Duodenal mucosa (tissue), 2 donors: ENCODE measurements around the gene WEE2.

Experiments used
- H3K27ac ChIP-seq: one replicate; pipeline ENCODE4 v1.7.0; 2013; ENCODE audit warnings: low read depth, low read length
- H3K27me3 ChIP-seq, 2 donors: one replicate each; pipeline ENCODE4 v1.7.0; 2013; ENCODE audit warnings: low read length in 2 of 2, control low read depth in 1 of 2; ENCODE audit not compliant: insufficient read depth in 2 of 2, control insufficient read depth in 1 of 2
- H3K36me3 ChIP-seq, 2 donors: one replicate each; pipeline ENCODE4 v1.7.0; 2013; ENCODE audit warnings: low read length in 2 of 2, control low read depth in 1 of 2; ENCODE audit not compliant: insufficient read depth in 2 of 2, control insufficient read depth in 1 of 2
- H3K4me1 ChIP-seq, 2 donors: one replicate each; pipeline ENCODE4 v1.7.0; 2013; ENCODE audit warnings: low read length in 2 of 2, control low read depth in 1 of 2; ENCODE audit not compliant: insufficient read depth in 2 of 2, control insufficient read depth in 1 of 2
- H3K4me3 ChIP-seq, 2 donors: one replicate each; pipeline ENCODE4 v1.7.0; 2013; ENCODE audit warnings: low read length in 2 of 2, low read depth in 1 of 2
- H3K9ac ChIP-seq, 2 donors: one replicate each; pipeline ENCODE4 v1.7.0; 2013; ENCODE audit warnings: low read length in 2 of 2, low read depth in 1 of 2
- H3K9me3 ChIP-seq, 2 donors: one replicate each; pipeline ENCODE4 v1.7.0; 2013; ENCODE audit warnings: low read length in 2 of 2, control low read depth in 1 of 2; ENCODE audit not compliant: control insufficient read depth in 1 of 2

WEE2 gene

DNA sequence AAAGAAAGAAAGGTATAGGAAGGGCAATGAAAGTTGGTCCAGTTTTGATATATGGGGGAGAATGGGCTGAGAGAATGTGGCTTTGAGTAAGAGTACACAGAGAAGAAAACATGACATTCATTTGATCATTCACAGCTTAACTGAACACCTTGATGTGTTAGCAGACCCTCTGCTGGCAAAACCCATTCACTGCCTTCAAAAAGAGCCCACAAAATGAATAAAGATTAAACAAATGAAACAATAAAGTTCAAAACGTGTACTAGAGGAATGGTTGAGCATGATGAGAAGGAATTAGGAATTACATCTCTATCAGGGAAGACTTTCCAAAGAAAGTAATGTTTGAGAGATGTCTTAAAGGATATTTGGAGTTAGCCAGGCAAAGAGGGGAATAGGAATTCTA, 2.1 kb downstream of the WEE2 start:
- Histone ChIP-seq H3K27me3 (no peaks in the 10 kb centered on the region), H3K4me3 (no peak overlapping the region), H3K36me3 (no peaks in the 10 kb centered on the region), H3K27ac (no peak overlapping the region), H3K4me1 (peaks cover 5 to 11% of the 10 kb centered on the region in 2 donors), H3K9me3 (no peaks in the 10 kb centered on the region), H3K9ac (no peak overlapping the region)

DNA sequence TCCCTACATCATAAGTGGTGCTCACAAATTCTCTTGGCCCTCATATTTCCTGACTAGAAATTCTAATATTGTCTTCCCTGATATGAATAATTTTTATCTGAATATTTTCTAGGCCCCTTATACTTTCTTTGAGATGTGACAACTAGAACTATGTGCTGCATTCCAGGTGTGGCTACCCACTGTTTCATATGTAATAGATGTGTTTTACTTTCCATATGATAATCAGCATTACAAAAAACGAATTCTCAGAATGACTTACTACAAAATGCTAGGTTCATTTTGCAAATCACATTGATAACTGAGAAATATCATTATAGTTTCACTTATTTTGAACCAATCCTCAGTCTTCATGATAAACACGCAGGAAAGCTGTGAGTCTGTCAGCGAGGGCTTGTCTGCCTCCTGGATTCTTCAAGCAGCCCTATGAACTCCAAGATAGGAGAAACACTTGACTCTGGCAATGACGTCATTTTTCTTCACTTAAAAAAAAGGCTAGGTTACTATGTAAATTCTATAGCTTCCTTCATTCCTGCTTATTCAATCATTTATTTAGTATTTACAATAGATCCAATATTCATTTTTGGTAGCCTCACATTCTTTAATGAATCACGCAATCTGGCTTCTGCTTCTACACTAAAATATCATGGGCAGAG, 4.6 kb downstream of the WEE2 start:
- no peaks in the 10 kb centered on the region for H3K36me3 ChIP-seq
- no peaks in the 10 kb centered on the region for H3K9me3 ChIP-seq
- H3K27ac ChIP-seq, result no peak overlapping the region
- H3K27me3 ChIP-seq, result no peaks in the 10 kb centered on the region
- H3K4me1 ChIP-seq, result no peaks in the 10 kb centered on the region
- H3K4me3 ChIP-seq, result no peak overlapping the region
- H3K9ac ChIP-seq, result no peak overlapping the region

DNA sequence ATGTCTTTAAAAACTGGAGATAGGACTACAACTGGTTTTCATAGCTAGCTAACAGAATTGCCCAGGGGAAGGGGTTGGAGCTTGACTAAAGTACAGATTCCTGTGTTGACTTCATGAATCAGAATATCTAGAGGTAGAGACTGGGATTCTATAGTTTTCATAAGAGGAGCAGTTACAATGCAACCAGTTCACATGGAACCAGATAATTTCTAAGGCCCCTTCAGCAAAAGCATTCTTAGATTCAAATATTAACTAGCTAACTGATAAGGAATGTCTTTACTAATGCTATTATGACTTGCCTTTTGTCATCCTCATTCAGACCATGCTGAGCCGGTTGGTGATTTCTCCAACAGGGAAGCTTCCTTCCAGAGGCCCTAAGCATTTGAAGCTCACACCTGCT, 5.7 kb downstream of the WEE2 start:
- H3K9me3 ChIP-seq, result no peaks in the 10 kb centered on the region
- no peak overlapping the region for H3K27ac ChIP-seq
- H3K4me3 ChIP-seq, result no peak overlapping the region
- H3K9ac ChIP-seq, result no peak overlapping the region
- no peaks in the 10 kb centered on the region for H3K36me3 ChIP-seq
- H3K4me1 ChIP-seq, result no peaks in the 10 kb centered on the region
- H3K27me3 ChIP-seq, result no peaks in the 10 kb centered on the region

- H3K27me3 ChIP-seq, result no peaks in the 10 kb centered on the region
- H3K36me3 ChIP-seq, result no peaks in the 10 kb centered on the region
- H3K4me3 ChIP-seq, result no peak overlapping the region
- no peaks in the 10 kb centered on the region for H3K4me1 ChIP-seq
- no peak overlapping the region for H3K27ac ChIP-seq
- no peak overlapping the region for H3K9ac ChIP-seq
- H3K9me3 ChIP-seq, result no peaks in the 10 kb centered on the region
Measured at GRCh38 chr7:141714571-141714970, 6.4 kb downstream of the WEE2 start.

GRCh38 chr7:141715018-141715417, 6.9 kb downstream of the WEE2 start:
- Histone ChIP-seq H3K27me3 (no peaks in the 10 kb centered on the region), H3K4me1 (no peaks in the 10 kb centered on the region), H3K27ac (no peak overlapping the region), H3K9me3 (no peaks in the 10 kb centered on the region), H3K36me3 (no peaks in the 10 kb centered on the region), H3K4me3 (no peak overlapping the region), H3K9ac (no peak overlapping the region)

DNA sequence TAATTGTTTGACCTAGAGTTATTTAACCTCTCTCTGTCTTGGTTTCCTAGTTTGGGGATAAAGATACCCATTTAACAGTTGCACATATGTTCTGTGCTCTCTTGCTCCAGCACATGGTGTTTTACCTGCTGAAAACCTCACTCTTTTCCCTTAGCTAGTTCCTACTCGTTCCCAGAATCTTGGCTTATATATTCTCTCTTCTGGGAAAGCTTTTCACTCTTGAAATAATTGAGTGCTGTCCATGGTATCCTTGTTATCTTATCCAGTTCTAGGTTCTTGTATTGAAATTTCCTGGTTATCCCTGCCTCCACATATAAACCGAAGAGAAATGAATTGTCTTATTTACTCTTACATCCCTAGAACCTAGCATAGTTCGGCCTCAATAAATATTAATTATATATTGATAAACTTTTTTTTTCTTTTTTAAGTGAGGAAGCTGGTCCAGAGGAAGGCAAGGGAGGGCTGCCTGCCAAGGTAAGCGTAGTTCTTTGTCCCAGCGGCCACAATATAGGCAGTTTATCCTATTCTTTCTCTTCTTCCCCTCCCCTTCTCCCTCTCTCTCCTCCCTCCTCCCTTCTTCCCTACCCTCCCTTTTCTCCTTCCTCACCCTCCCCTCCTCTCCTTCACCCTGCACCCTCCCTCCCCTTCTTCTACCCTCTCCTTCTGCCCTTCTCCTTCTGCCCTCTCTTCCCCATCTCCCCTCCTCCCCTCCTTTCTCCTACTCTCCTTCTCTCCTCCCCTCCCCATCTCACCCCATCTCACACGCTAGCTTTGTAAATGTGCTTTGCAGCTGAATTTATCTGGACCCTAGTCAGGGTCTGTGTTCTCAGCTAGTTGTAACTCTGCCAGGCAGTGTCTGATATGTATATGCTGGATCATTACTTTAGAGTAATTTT, 7.9 kb downstream of the WEE2 start:
- H3K27me3 ChIP-seq, result no peaks in the 10 kb centered on the region
- no peaks in the 10 kb centered on the region for H3K4me1 ChIP-seq
- H3K27ac ChIP-seq, result no peak overlapping the region
- no peak overlapping the region for H3K9ac ChIP-seq
- no peak overlapping the region for H3K4me3 ChIP-seq
- no peaks in the 10 kb centered on the region for H3K36me3 ChIP-seq
- no peaks in the 10 kb centered on the region for H3K9me3 ChIP-seq

- H3K4me3 ChIP-seq, result no peak overlapping the region
- no peaks in the 10 kb centered on the region for H3K27me3 ChIP-seq
- H3K4me1 ChIP-seq, result no peaks in the 10 kb centered on the region
- no peak overlapping the region for H3K27ac ChIP-seq
- H3K9ac ChIP-seq, result no peak overlapping the region
- no peaks in the 10 kb centered on the region for H3K9me3 ChIP-seq
- no peaks in the 10 kb centered on the region for H3K36me3 ChIP-seq
Measured at GRCh38 chr7:141717450-141717849, 9.3 kb downstream of the WEE2 start.

DNA sequence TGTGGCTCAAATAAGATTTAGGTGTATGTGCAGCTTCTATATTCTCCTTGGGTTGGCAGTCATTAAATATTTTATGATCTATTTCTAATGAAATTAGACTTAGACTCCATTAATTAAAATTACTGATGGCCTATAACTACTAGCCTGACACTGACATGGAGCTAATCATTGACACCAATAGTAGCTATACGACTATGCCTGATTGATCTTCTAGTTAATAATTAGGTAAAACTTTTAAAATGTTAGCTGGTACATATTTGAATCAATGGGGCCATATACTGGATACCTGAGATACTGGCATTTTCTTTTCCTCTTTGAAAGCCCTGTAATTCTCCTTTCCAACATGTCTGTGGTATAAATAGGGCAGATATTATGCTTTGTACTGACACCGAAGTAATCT, 14.4 kb downstream of the WEE2 start:
- H3K4me1 ChIP-seq, result no peaks in the 10 kb centered on the region
- no peaks in the 10 kb centered on the region for H3K27me3 ChIP-seq
- H3K4me3 ChIP-seq, result no peak overlapping the region
- H3K27ac ChIP-seq, result no peak overlapping the region
- H3K9ac ChIP-seq, result no peak overlapping the region
- H3K9me3 ChIP-seq, result no peaks in the 10 kb centered on the region
- no peaks in the 10 kb centered on the region for H3K36me3 ChIP-seq

DNA sequence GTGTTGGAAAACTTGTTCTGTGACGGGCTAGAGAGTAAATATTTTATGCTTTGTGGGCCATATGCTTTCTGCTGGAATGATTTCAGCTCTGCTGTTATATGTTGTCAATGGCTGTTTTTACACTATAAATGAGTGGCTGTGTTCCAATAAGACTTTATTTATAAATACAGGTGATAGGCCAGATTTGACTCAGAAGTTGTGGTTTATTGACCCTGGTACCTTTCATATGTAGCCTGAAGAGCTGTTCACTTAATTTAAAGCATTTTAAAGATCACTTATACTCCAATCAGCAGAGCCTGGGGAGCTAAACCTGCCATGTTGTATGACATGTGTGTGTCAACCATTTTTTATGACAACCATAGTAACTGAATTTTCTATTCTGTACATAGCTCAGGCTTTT, 20.9 kb downstream of the WEE2 start:
- no peak overlapping the region for H3K4me3 ChIP-seq
- H3K27me3 ChIP-seq, result no peaks in the 10 kb centered on the region
- no peaks in the 10 kb centered on the region for H3K4me1 ChIP-seq
- H3K9me3 ChIP-seq, result no peaks in the 10 kb centered on the region
- no peak overlapping the region for H3K27ac ChIP-seq
- no peak overlapping the region for H3K9ac ChIP-seq
- no peaks in the 10 kb centered on the region for H3K36me3 ChIP-seq

DNA sequence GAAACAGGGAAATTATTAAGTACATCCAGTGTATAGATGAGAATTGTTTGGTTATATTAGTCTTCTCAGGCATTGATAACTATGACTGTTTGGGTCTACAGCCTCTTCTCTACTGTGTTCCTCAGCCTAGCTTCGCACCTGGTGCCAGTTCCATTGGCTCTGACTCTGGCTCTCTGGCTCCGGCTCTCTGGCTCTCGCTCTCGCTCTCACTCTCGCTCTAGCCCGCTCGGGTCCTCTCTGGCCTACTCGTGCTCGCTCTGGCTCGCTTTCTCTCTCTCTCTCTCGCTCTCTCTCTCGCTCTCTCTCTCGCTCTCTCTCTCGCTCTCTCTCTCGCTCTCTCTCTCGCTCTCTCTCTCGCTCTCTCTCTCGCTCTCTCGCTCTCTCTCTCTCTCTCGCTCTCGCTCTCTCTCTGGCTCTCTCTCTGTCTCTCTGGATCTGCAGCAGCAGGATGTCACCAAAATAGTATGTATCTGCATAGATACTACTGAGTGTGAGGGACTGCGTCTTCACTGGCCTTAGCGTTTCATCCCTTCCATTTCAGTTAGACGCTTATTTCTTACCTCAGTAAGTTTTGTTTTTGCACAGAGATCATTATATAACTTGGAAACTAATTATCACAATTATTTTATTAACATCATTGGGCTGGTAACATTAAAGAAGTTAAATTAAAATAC, 23.5 kb downstream of the WEE2 start:
- no peaks in the 10 kb centered on the region for H3K4me1 ChIP-seq
- no peaks in the 10 kb centered on the region for H3K36me3 ChIP-seq
- H3K27ac ChIP-seq, result no peak overlapping the region
- no peaks in the 10 kb centered on the region for H3K27me3 ChIP-seq
- no peaks in the 10 kb centered on the region for H3K9me3 ChIP-seq
- no peak overlapping the region for H3K4me3 ChIP-seq
- H3K9ac ChIP-seq, result no peak overlapping the region
